H9 (cell line): Measurements from ENCODE around the gene TMEM217. TPM values are rescaled to one million over a fixed set of nuclear protein-coding genes. Genes with fewer than 3 reads are reported as not detected.
"Not testable (repeated sequence)": the region's sequence is repeated elsewhere in the genome, so short reads cannot be mapped to it uniquely, and the experiment has no call there.

Experiments used
- DNase-seq: peaks from one replicate; pipeline ENCODE4 v3.0.0-alpha.2; 2017
- H2AFZ ChIP-seq: one replicate; pipeline ENCODE4 v1.6.1; 2013; ENCODE audit warnings: mild to moderate bottlenecking, low read length, control low read depth, moderate library complexity
- H2AK5ac ChIP-seq: 2 replicates; pipeline ENCODE4 v1.6.1; 2013; ENCODE audit warnings: low read length, control low read depth, mixed read lengths; ENCODE audit not compliant: insufficient read length
- H2BK120ac ChIP-seq: one replicate; pipeline ENCODE4 v1.6.1; 2013; ENCODE audit warnings: low read depth, mild to moderate bottlenecking, low read length, control low read depth, inconsistent platforms; ENCODE audit not compliant: poor library complexity, severe bottlenecking
- H2BK12ac ChIP-seq: 2 replicates; pipeline ENCODE4 v1.6.1; 2013; ENCODE audit warnings: low read length, control low read depth, mixed read lengths, low read depth; ENCODE audit not compliant: insufficient read length
- H2BK15ac ChIP-seq: 2 replicates; pipeline ENCODE4 v1.6.1; 2013; ENCODE audit warnings: low read depth, low read length, control low read depth
- H2BK20ac ChIP-seq: one replicate; pipeline ENCODE4 v1.6.1; 2013; ENCODE audit warnings: low read depth, mild to moderate bottlenecking, low read length, control low read depth, inconsistent platforms; ENCODE audit not compliant: poor library complexity, severe bottlenecking
- H2BK5ac ChIP-seq: 2 replicates; pipeline ENCODE4 v1.6.1; 2013; ENCODE audit warnings: low read length, control low read depth, mixed read lengths; ENCODE audit not compliant: insufficient read length
- H3K14ac ChIP-seq: 2 replicates; pipeline ENCODE4 v1.6.1; 2013; ENCODE audit warnings: low read length, control low read depth; ENCODE audit not compliant: insufficient read depth
- H3K18ac ChIP-seq: 2 replicates; pipeline ENCODE4 v1.6.1; 2013; ENCODE audit warnings: low read depth, mild to moderate bottlenecking, mixed read lengths, low read length, control low read depth; ENCODE audit not compliant: insufficient read length
- H3K23ac ChIP-seq: 2 replicates; pipeline ENCODE4 v1.6.1; 2013; ENCODE audit warnings: low read length, control low read depth, mixed read lengths, low read depth; ENCODE audit not compliant: insufficient read length
- H3K23me2 ChIP-seq: 2 replicates; pipeline ENCODE4 v1.6.1; 2013; ENCODE audit warnings: low read depth, mild to moderate bottlenecking, mixed read lengths, low read length, control low read depth; ENCODE audit not compliant: insufficient read length, poor library complexity, severe bottlenecking
- H3K27ac ChIP-seq: 2 replicates; pipeline ENCODE4 v1.5.1; 2013; ENCODE audit warnings: low read length, control low read depth, mixed read lengths, low read depth; ENCODE audit not compliant: insufficient read length
- H3K27me3 ChIP-seq: 2 replicates; pipeline ENCODE4 v1.6.1; 2013; ENCODE audit warnings: low read length, control low read depth, inconsistent platforms; ENCODE audit not compliant: insufficient read depth
- H3K4ac ChIP-seq: 2 replicates; pipeline ENCODE4 v1.6.1; 2013; ENCODE audit warnings: low read depth, mild to moderate bottlenecking, control low read depth, inconsistent platforms, low read length, moderate library complexity
- H3K4me1 ChIP-seq: 2 replicates; pipeline ENCODE4 v1.6.1; 2013; ENCODE audit warnings: low read length, control low read depth, inconsistent platforms; ENCODE audit not compliant: insufficient read depth
- H3K4me2 ChIP-seq: 2 replicates; pipeline ENCODE4 v1.6.1; 2013; ENCODE audit warnings: low read length, control low read depth, mixed read lengths; ENCODE audit not compliant: insufficient read length, insufficient read depth
- H3K56ac ChIP-seq: 2 replicates; pipeline ENCODE4 v1.6.1; 2013; ENCODE audit warnings: low read depth, mild to moderate bottlenecking, mixed read lengths, low read length, control low read depth; ENCODE audit not compliant: insufficient read length
- H3K79me1 ChIP-seq: 2 replicates; pipeline ENCODE4 v1.6.1; 2013; ENCODE audit warnings: low read depth, mild to moderate bottlenecking, moderate library complexity, low read length, control low read depth, inconsistent platforms; ENCODE audit not compliant: insufficient read depth, poor library complexity, severe bottlenecking
- H3K79me2 ChIP-seq: 2 replicates; pipeline ENCODE4 v1.6.1; 2013; ENCODE audit warnings: low read length, control low read depth, inconsistent platforms; ENCODE audit not compliant: insufficient read depth
- H3K9ac ChIP-seq: 2 replicates; pipeline ENCODE4 v1.6.1; 2013; ENCODE audit warnings: low read length, control low read depth, mixed read lengths; ENCODE audit not compliant: insufficient read length; ENCODE audit errors: extremely low read depth
- H3K9me3 ChIP-seq: one replicate; pipeline ENCODE4 v1.6.1; 2013; ENCODE audit warnings: low read depth, low read length, inconsistent platforms; ENCODE audit not compliant: control insufficient read depth
- H3T11ph ChIP-seq: one replicate; pipeline ENCODE4 v1.6.1; 2013; ENCODE audit warnings: mild to moderate bottlenecking, low read length, control low read depth, inconsistent platforms
- H4K20me1 ChIP-seq: one replicate; pipeline ENCODE4 v1.6.1; 2013; ENCODE audit not compliant: control insufficient read depth, insufficient read length, insufficient read depth
- H4K5ac ChIP-seq: 2 replicates; pipeline ENCODE4 v1.6.1; 2013; ENCODE audit warnings: low read depth, mild to moderate bottlenecking, mixed read lengths, low read length, control low read depth; ENCODE audit not compliant: insufficient read length
- H4K8ac ChIP-seq: replicated peaks from 2 replicates; pipeline ENCODE4 v1.6.1; 2013; ENCODE audit warnings: low read length, control low read depth, mixed read lengths, low read depth; ENCODE audit not compliant: insufficient read length
- H4K91ac ChIP-seq: 2 replicates; pipeline ENCODE4 v1.6.1; 2013; ENCODE audit warnings: low read depth, mild to moderate bottlenecking, moderate library complexity, mixed read lengths, low read length, control low read depth; ENCODE audit not compliant: insufficient read length
- H3K27ac Mint-ChIP-seq, 3 experiments: 2 replicates in 2 of 3; 3 replicates in 1 of 3; pipeline ENCODE4 v1.8.0; 2020 to 2021; ENCODE audit warnings: mixed read lengths in 3 of 3, mild to moderate bottlenecking in 1 of 3, moderate library complexity in 1 of 3
- H3K27me3 Mint-ChIP-seq: 2 replicates; pipeline ENCODE4 v1.8.0; 2021; ENCODE audit warnings: low read depth, mild to moderate bottlenecking, moderate library complexity, mixed read lengths
- H3K36me3 Mint-ChIP-seq, 3 experiments: 2 replicates in 2 of 3; 3 replicates in 1 of 3; pipeline ENCODE4 v1.8.0; 2020 to 2021; ENCODE audit warnings: low read depth in 3 of 3, mixed read lengths in 3 of 3; ENCODE audit not compliant: insufficient read depth in 1 of 3
- H3K4me1 Mint-ChIP-seq, 2 experiments: 2 replicates each; pipeline ENCODE4 v1.8.0; 2020; ENCODE audit warnings: mixed read lengths in 2 of 2
- H3K4me3 Mint-ChIP-seq, 2 experiments: 2 replicates in 1 of 2; 3 replicates in 1 of 2; pipeline ENCODE4 v1.8.0; 2020 to 2021; ENCODE audit warnings: mild to moderate bottlenecking in 2 of 2, mixed read lengths in 2 of 2, moderate library complexity in 1 of 2
- H3K9me3 Mint-ChIP-seq, 2 experiments: 2 replicates in 1 of 2; 3 replicates in 1 of 2; pipeline ENCODE4 v1.8.0; 2020; ENCODE audit warnings: mild to moderate bottlenecking in 2 of 2, mixed read lengths in 2 of 2, moderate library complexity in 1 of 2
- total RNA-seq: library from RNA; stranded (reverse); gene quantifications from 2 replicates; pipeline ENCODE4 v1.2.1, GENCODE V29; 2021
- TF ChIP-seq, protein P1 (sequence below): fragments of 200-600 bp; sonication (generic); conservative IDR thresholded peaks from 3 replicates; pipeline ENCODE4 v1.8.0; 2021; ENCODE audit warnings: antibody characterized with exemption, mild to moderate bottlenecking

TMEM217 gene
- total RNA-seq, 1 experiment from 2014 or later = 1.1 TPM

DNA sequence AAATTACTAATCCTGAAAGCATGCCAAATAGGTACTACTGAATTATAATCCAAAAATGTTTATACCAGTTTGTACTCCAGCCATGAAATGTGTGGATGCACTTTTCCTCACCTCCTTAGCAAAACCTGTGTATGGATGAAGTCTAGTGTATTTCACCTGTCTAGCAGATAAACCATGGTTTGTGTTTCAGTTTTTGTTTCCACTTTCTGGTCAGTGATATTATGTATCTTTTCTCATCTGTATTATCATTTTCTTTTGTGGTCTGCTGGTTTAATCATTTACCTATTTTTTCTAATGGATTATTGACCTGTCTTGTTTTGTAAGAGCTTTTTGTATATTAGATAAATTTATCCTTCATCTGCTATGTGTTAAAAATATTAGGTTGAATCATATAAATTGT is 41.0 kb upstream of the TMEM217 start:
- H3K9me3 ChIP-seq = no peaks in the 10 kb centered on the region
- H2BK12ac ChIP-seq = no peak overlapping the region
- H3K9me3 Mint-ChIP-seq = no peaks in the 10 kb centered on the region
- H4K91ac ChIP-seq = no peak overlapping the region
- H3K27ac ChIP-seq = no peak overlapping the region
- H3K79me1 ChIP-seq = no peaks in the 10 kb centered on the region
- H3K4me1 Mint-ChIP-seq = no peaks in the 10 kb centered on the region
- no peak overlapping the region for H2BK20ac ChIP-seq
- no peaks in the 10 kb centered on the region for H3K27me3 ChIP-seq
- H2BK5ac ChIP-seq = no peak overlapping the region
- no peaks in the 10 kb centered on the region for H3K4me1 ChIP-seq
- H3K56ac ChIP-seq = no peak overlapping the region
- H3K18ac ChIP-seq = no peak overlapping the region
- H3K4me2 ChIP-seq = no peak overlapping the region
- H3K36me3 Mint-ChIP-seq = peaks cover 22 to 43% (median 29%) of the 10 kb centered on the region in 3 experiments
- no peak overlapping the region for H2AFZ ChIP-seq
- H3K4ac ChIP-seq = no peak overlapping the region
- H2BK15ac ChIP-seq = no peak overlapping the region
- H3T11ph ChIP-seq = no peak overlapping the region
- H4K8ac ChIP-seq = no peak overlapping the region
- H2AK5ac ChIP-seq = no peak overlapping the region
- H3K27me3 Mint-ChIP-seq = no peaks in the 10 kb centered on the region
- DNase-seq = no peak
- TF ChIP-seq, protein P1, sequence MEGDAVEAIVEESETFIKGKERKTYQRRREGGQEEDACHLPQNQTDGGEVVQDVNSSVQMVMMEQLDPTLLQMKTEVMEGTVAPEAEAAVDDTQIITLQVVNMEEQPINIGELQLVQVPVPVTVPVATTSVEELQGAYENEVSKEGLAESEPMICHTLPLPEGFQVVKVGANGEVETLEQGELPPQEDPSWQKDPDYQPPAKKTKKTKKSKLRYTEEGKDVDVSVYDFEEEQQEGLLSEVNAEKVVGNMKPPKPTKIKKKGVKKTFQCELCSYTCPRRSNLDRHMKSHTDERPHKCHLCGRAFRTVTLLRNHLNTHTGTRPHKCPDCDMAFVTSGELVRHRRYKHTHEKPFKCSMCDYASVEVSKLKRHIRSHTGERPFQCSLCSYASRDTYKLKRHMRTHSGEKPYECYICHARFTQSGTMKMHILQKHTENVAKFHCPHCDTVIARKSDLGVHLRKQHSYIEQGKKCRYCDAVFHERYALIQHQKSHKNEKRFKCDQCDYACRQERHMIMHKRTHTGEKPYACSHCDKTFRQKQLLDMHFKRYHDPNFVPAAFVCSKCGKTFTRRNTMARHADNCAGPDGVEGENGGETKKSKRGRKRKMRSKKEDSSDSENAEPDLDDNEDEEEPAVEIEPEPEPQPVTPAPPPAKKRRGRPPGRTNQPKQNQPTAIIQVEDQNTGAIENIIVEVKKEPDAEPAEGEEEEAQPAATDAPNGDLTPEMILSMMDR = no peak
- no peak overlapping the region for H3K9ac ChIP-seq
- no peaks in the 10 kb centered on the region for H4K20me1 ChIP-seq
- H3K4me3 Mint-ChIP-seq = no peak overlapping the region
- no peaks in the 10 kb centered on the region for H3K79me2 ChIP-seq
- H2BK120ac ChIP-seq = no peak overlapping the region
- H4K5ac ChIP-seq = no peak overlapping the region
- H3K23me2 ChIP-seq = no peaks in the 10 kb centered on the region
- no peak overlapping the region for H3K23ac ChIP-seq
- no peak overlapping the region for H3K27ac Mint-ChIP-seq
- H3K14ac ChIP-seq = no peak overlapping the region

DNA sequence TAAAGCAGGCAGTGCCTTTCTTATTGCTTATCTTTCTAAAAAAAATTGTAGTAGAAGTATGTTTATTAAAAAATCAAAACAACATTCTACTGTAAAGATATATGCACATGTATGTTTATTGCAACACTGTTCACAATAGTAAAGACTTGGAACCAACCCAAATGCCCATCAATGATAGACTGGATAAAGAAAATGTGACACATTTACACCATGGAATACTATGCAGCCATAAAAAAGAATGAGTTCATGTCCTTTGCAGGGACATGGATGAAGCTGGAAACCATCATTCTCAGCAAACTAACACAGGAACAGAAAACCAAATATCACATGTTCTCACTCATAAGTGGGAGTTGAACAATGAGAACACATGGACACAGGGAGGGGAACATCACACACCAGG is 39.7 kb upstream of the TMEM217 start:
- H2AFZ ChIP-seq, H3K23me2 ChIP-seq, H3K56ac ChIP-seq, H3K9me3 ChIP-seq, H3K9me3 Mint-ChIP-seq, H3T11ph ChIP-seq, H4K91ac ChIP-seq, H2BK120ac ChIP-seq, H3K27me3 Mint-ChIP-seq, H2BK12ac ChIP-seq, H2BK20ac ChIP-seq, H3K4ac ChIP-seq, H2BK5ac ChIP-seq, H2BK15ac ChIP-seq, H4K8ac ChIP-seq, H2AK5ac ChIP-seq, H3K14ac ChIP-seq, H3K27ac ChIP-seq, H3K79me1 ChIP-seq, H3K4me1 ChIP-seq, H3K79me2 ChIP-seq, H3K4me2 ChIP-seq, H3K27ac Mint-ChIP-seq, H3K23ac ChIP-seq, H3K18ac ChIP-seq, H3K4me1 Mint-ChIP-seq, H3K9ac ChIP-seq, H3K4me3 Mint-ChIP-seq, H3K27me3 ChIP-seq, H4K5ac ChIP-seq, DNase-seq, H4K20me1 ChIP-seq: not testable (repeated sequence)
- H3K36me3 Mint-ChIP-seq = peaks cover 24 to 44% (median 25%) of the 10 kb centered on the region in 3 experiments
